ENCODE measurements around the gene ZSWIM6. TPM values are rescaled to one million over a fixed set of nuclear protein-coding genes. Genes with fewer than 3 reads are reported as not detected.

The ZSWIM6 gene
- total and polyA plus RNA-seq, 2 of the 4 experiments (the other 2 are of a cell fraction), result 10.8 to 14.1 TPM

GRCh38 chr5:61465066-61465465 is 133.0 kb downstream of the ZSWIM6 start:
- Histone ChIP-seq H3K9me3 (ENCODE audit: control insufficient read depth, insufficient read depth, low read length) (no peaks in the 10 kb centered on the region), H4K91ac (ENCODE audit: insufficient read depth, low read depth, low read length) (no peak overlapping the region), H3K4me3 (ENCODE audit: insufficient read depth, low read depth, low read length) (no peak overlapping the region), H3K36me3 (ENCODE audit: control insufficient read depth, insufficient read depth, low read length) (no peaks in the 10 kb centered on the region), H3K14ac (replicated peaks; ENCODE audit: low read depth, low read length) (no peak overlapping the region), H4K5ac (ENCODE audit: low read depth, low read length) (no peak overlapping the region), H3K9ac (ENCODE audit: low read depth, low read length) (no peak overlapping the region), H3K4me2 (ENCODE audit: low read depth, low read length) (no peak overlapping the region), H4K8ac (ENCODE audit: low read depth in 2 of 2, low read length in 2 of 2) (0 out of 4 replicates have a peak overlapping the region, but pooled peaks of 1 of the 2 experiments have one; percentile 24), H2AK9ac (replicated peaks; ENCODE audit: low read depth, low read length, poor library complexity) (no peak overlapping the region), H3K27me3 (ENCODE audit: control insufficient read depth, insufficient read depth, low read length) (no peaks in the 10 kb centered on the region), H3K4me1 (ENCODE audit: control insufficient read depth, insufficient read depth, low read length) (peaks cover 14% of the 10 kb centered on the region), H3K9me1 (ENCODE audit: insufficient read depth, low read length) (peaks cover 10% of the 10 kb centered on the region), H3K27ac (ENCODE audit: insufficient read depth, low read length) (no peak overlapping the region), H3K56ac (ENCODE audit: extremely low read depth, insufficient read depth, low read length) (no peak overlapping the region), H2AK5ac (ENCODE audit: low read depth, low read length) (no peak overlapping the region), H4K20me1 (ENCODE audit: insufficient read depth, low read length) (peaks cover 69% of the 10 kb centered on the region), H2BK5ac (ENCODE audit: low read depth, low read length, poor library complexity, severe bottlenecking) (no peak overlapping the region), H3K23ac (ENCODE audit: low read depth, low read length) (peak overlapping the region; percentile 59; the same call in 1 of the 2 replicates), H2AFZ (replicated peaks; ENCODE audit: low read length, poor library complexity) (no peak overlapping the region), H3K18ac (ENCODE audit: low read depth, low read length) (no peak overlapping the region), H2BK120ac (ENCODE audit: low read depth, low read length) (no peak overlapping the region), H3K79me1 (ENCODE audit: low read depth in 1 of 2, low read length in 2 of 2) (peaks cover 29 to 76% of the 10 kb centered on the region in 2 experiments), H2BK20ac (ENCODE audit: low read depth, low read length) (no peak overlapping the region), H3K4ac (ENCODE audit: low read depth, low read length) (peak overlapping the region; percentile 26; the same call in 1 of the 2 replicates), H2BK15ac (ENCODE audit: low read depth, low read length) (no peak overlapping the region)
- no CpG with 5 or more reads among the region's 1 CpG for WGBS, 2 experiments (ENCODE audit: extremely low coverage in 2 of 2, insufficient read length in 1 of 2)
- ChIA-PET CTCF (interaction anchor here (0.6 kb wide), 1 partner anchor 474 kb away, joined by 5 read pairs; no protein-coding TSS in a partner anchor), POLR2A (ENCODE audit: unreplicated experiment) (interaction anchor here (0.7 kb wide), 1 partner anchor 56 kb away, joined by 3 read pairs; no protein-coding TSS in a partner anchor)
- no TSS peak for BruUV-seq (replicated peaks)
- dilution Hi-C loops (cut with HindIII; ENCODE audit: low sequenced_read_pairs, unreplicated experiment), result no loop called here
- DNase-seq, result no peak
- TF ChIP-seq NFE2L2 (IDR thresholded peaks at IDR 0.05; ENCODE audit: low read depth, low read length) (no peak), POLR2A (IDR thresholded peaks at IDR 0.05; ENCODE audit: low read depth, low read length) (no peak), FOS (IDR thresholded peaks at IDR 0.05; ENCODE audit: low read depth, low read length) (no peak), RAD21 (IDR thresholded peaks at IDR 0.05; ENCODE audit: low read length) (no peak), MXI1 (IDR thresholded peaks at IDR 0.05; ENCODE audit: borderline replicate concordance, low read depth, low read length) (no peak), CEBPB (IDR thresholded peaks at IDR 0.05; ENCODE audit: low read depth, low read length) (no peak), SMC3 (IDR thresholded peaks at IDR 0.05; ENCODE audit: low read depth, low read length) (no peak), CHD1 (IDR thresholded peaks at IDR 0.05; ENCODE audit: low read depth, low read length) (no peak), ELK1 (IDR thresholded peaks at IDR 0.05; ENCODE audit: borderline replicate concordance, low read depth, low read length) (no peak), RFX5 (IDR thresholded peaks at IDR 0.05; ENCODE audit: low read depth, low read length) (no peak), MAFK (IDR thresholded peaks at IDR 0.05; ENCODE audit: low read depth, low read length) (no peak), MAZ (IDR thresholded peaks at IDR 0.05; ENCODE audit: borderline replicate concordance, low read depth, low read length) (no peak), CTCF (conservative IDR thresholded peaks at IDR 0.05; ENCODE audit: low read depth, low read length) (no peak), BHLHE40 (IDR thresholded peaks at IDR 0.05; ENCODE audit: low read depth, low read length) (no peak), USF2 (IDR thresholded peaks at IDR 0.05; ENCODE audit: low read depth, low read length) (no peak), RCOR1 (IDR thresholded peaks at IDR 0.05; ENCODE audit: insufficient replicate concordance, low read length) (no peak)
- intact Hi-C loops (cut with micrococcal nuclease), result loop anchor here (10.0 kb wide), 2 partner anchors 130 to 410 kb away; partner anchors contain the start of gene ZSWIM6
- in situ Hi-C loops (cut with MboI; ENCODE audit: low sequenced_read_pairs), result no loop called here
- ATAC-seq (ENCODE audit: low read depth), result no peak
